Ovary (tissue), 9 donors: Measurements from ENCODE around the gene RAI14. TPM values are rescaled to one million over a fixed set of nuclear protein-coding genes. Genes with fewer than 3 reads are reported as not detected.

Source experiments
- DNase-seq, 5 donors: peaks; one replicate each; pipeline ENCODE4 v3.0.0-alpha.2; 2019 to 2020
- H3K27ac ChIP-seq, 2 donors: fragments of 200-600 bp; one replicate each; pipeline versions ENCODE4 v1.5.1 to v1.8.0; 2019 to 2022
- H3K27me3 ChIP-seq: fragments of 200-600 bp; one replicate; pipeline ENCODE4 v1.8.0; 2022
- H3K36me3 ChIP-seq: fragments of 200-600 bp; sonication (generic); one replicate; pipeline ENCODE4 v1.5.1; 2019
- H3K4me1 ChIP-seq: one replicate; pipeline ENCODE4 v1.8.1; 2013; ENCODE audit warnings: mild to moderate bottlenecking, moderate library complexity; ENCODE audit not compliant: insufficient read depth
- H3K4me3 ChIP-seq: fragments of 200-600 bp; sonication (generic); one replicate; pipeline ENCODE4 v1.5.1; 2017
- H3K9me3 ChIP-seq, 2 donors: fragments of 200-600 bp in 1 of 2; sonication (generic) in 1 of 2; one replicate each; pipeline versions ENCODE4 v1.5.1 to v1.8.1; 2013 to 2019; ENCODE audit warnings: mild to moderate bottlenecking in 1 of 2, moderate library complexity in 1 of 2
- CTCF ChIP-seq, 3 donors: fragments of 450-650 bp in 2 of 3; fragments of 200-600 bp in 1 of 3; IDR thresholded peaks; one replicate each; pipeline versions ENCODE4 v1.5.1 to v1.8.0; 2016 to 2022; ENCODE audit warnings: antibody characterized with exemption in 3 of 3, mild to moderate bottlenecking in 1 of 3
- EP300 ChIP-seq: sonication (generic); formaldehyde crosslinking; IDR thresholded peaks from one replicate; pipeline ENCODE4 v1.6.1; 2017; ENCODE audit warnings: antibody characterized with exemption
- POLR2A ChIP-seq: fragments of 450-650 bp; IDR thresholded peaks from one replicate; pipeline ENCODE4 v1.6.1; 2017; ENCODE audit warnings: antibody characterized with exemption, mild to moderate bottlenecking, moderate library complexity
- WGBS, 3 donors: extraction: QIAGEN DNeasy Blood & Tissue Kit in 1 of 3; methylation state at CpG; one replicate each; pipeline versions ENCODE4 v1.1.5 to v1.1.7; 2013 to 2017; 5-methylcytosine and 5-hydroxymethylcytosine counted together
- intact Hi-C, 4 donors: fragments of 100-400 bp; cut with DNase I; formaldehyde crosslinking; loops; one replicate each; pipeline versions ENCODE4 v1.11.0 to v1.15.1; 2022 to 2023
- polyA plus RNA-seq, 2 donors: library from polyadenylated mRNA; stranded (reverse); fragments of 200-250 nt in 1 of 2; fragments of 350-450 nt in 1 of 2; fragmentation: Illumina TruSeq in 1 of 2; extraction: RNeasy Lipid Tissue Mini Kit (QIAGEN cat#74804) in 1 of 2; gene quantifications; one replicate each; pipeline ENCODE4 v1.2.3, GENCODE V29; 2013 to 2014
- total RNA-seq, 7 donors: library from RNA; depleted of rRNA in 2 of 7; stranded (reverse); fragments of >200 nt in 2 of 7; fragmentation: NEBNext Ultra II Directional in 3 of 7; extraction: Animal tissue kit (Norgen Biotek cat#: 25700) in 3 of 7; gene quantifications; one replicate each; pipeline versions ENCODE4 v1.1.0 to v1.2.4, GENCODE V29; 2016 to 2023
- donor health status: DM: no; HTN: no; CAD: no; lungs with moderate emphysema.
- donor health status: DM: no; HTN: no; CAD: no.
- donor health status: Bipolar disorder and iron deficiency.
- donor health status: DM: yes; HTN: yes; CAD: no.
- donor health status: DM: no; HTN: no; CAD: no.
- donor health status: DM: yes; HTN: yes; CAD: no.

The RAI14 gene
- total and polyA plus RNA-seq, 9 donors: 8.2 to 36.1 (median 25.9) TPM

GRCh38 chr5:34843497-34843896, 187.4 kb downstream of the RAI14 start:
- no peak for DNase-seq
- no peaks in the 10 kb centered on the region for H3K36me3 ChIP-seq
- TF ChIP-seq POLR2A (no peak), EP300 (no peak), CTCF (IDR thresholded peaks at IDR 0.05) (no peak)
- H3K27ac ChIP-seq: no peak overlapping the region
- intact Hi-C loops: no loop called here
- H3K27me3 ChIP-seq: no peaks in the 10 kb centered on the region
- H3K9me3 ChIP-seq: no peaks in the 10 kb centered on the region
- H3K4me3 ChIP-seq: no peak overlapping the region
- WGBS, 3 donors: 16 to 40% (median 29%) methylated on average over 2 of the region's 2 CpGs
- peaks cover 3% of the 10 kb centered on the region for H3K4me1 ChIP-seq

- Histone ChIP-seq H3K9me3 (no peaks in the 10 kb centered on the region), H3K27ac (no peak overlapping the region), H3K36me3 (no peaks in the 10 kb centered on the region), H3K4me1 (no peaks in the 10 kb centered on the region), H3K27me3 (no peaks in the 10 kb centered on the region), H3K4me3 (no peak overlapping the region)
- intact Hi-C loops: no loop called here
- TF ChIP-seq CTCF (IDR thresholded peaks at IDR 0.05): no peak
- TF ChIP-seq POLR2A: no peak
- no peak for DNase-seq
- WGBS, 3 donors: 60 to 67% (median 61%) methylated on average over 3 of the region's 3 CpGs
These were observed 188.0 kb downstream of the RAI14 start for GRCh38 chr5:34844106-34844505.

GRCh38 chr5:34844999-34845398, 188.9 kb downstream of the RAI14 start:
- no peaks in the 10 kb centered on the region for H3K27me3 ChIP-seq

GRCh38 chr5:34847056-34847455, 190.9 kb downstream of the RAI14 start:
- Histone ChIP-seq H3K36me3 (no peaks in the 10 kb centered on the region), H3K4me3 (no peak overlapping the region), H3K27ac (no peak overlapping the region), H3K27me3 (no peaks in the 10 kb centered on the region), H3K9me3 (no peaks in the 10 kb centered on the region), H3K4me1 (no peaks in the 10 kb centered on the region)
- no peak for TF ChIP-seq CTCF (IDR thresholded peaks at IDR 0.05)
- TF ChIP-seq POLR2A: no peak
- no peak for TF ChIP-seq EP300
- DNase-seq: no peak
- intact Hi-C loops: no loop called here

More at GRCh38 chr5:34844999-34845398, 188.9 kb downstream of the RAI14 start:
- TF ChIP-seq POLR2A (no peak), EP300 (no peak), CTCF (IDR thresholded peaks at IDR 0.05) (no peak)
- Histone ChIP-seq H3K9me3 (no peaks in the 10 kb centered on the region), H3K4me1 (no peaks in the 10 kb centered on the region), H3K4me3 (no peak overlapping the region), H3K27ac (no peak overlapping the region), H3K36me3 (no peaks in the 10 kb centered on the region)
- intact Hi-C loops: no loop called here
- 68 to 73% (median 70%) methylated on average over 4 of the region's 4 CpGs for WGBS, 3 donors
- no peak for DNase-seq

- 96 to 97% (median 96%) methylated on average over 4 of the region's 4 CpGs for WGBS, 3 donors
- no peaks in the 10 kb centered on the region for H3K9me3 ChIP-seq
- DNase-seq: no peak
- no peaks in the 10 kb centered on the region for H3K27me3 ChIP-seq
- no peak overlapping the region for H3K4me3 ChIP-seq
- no peak for TF ChIP-seq CTCF (IDR thresholded peaks at IDR 0.05)
- no peak for TF ChIP-seq POLR2A
- TF ChIP-seq EP300: no peak
- H3K36me3 ChIP-seq: no peaks in the 10 kb centered on the region
- H3K27ac ChIP-seq: no peak overlapping the region
- H3K4me1 ChIP-seq: no peaks in the 10 kb centered on the region
- intact Hi-C loops: no loop called here
These were observed 191.4 kb downstream of the RAI14 start for GRCh38 chr5:34847552-34847951.
